Measurements from ENCODE around the gene HSPA4. TPM values are rescaled to one million over a fixed set of nuclear protein-coding genes. Genes with fewer than 3 reads are reported as not detected.

Gene HSPA4
- total and polyA plus RNA-seq, 2 of the 4 experiments (the other 2 are of a cell fraction): 34.9 to 120 TPM

GRCh38 chr5:133123297-133123696 is 71.5 kb downstream of the HSPA4 start:
- H2AK9ac ChIP-seq (replicated peaks; ENCODE audit: low read depth, low read length, poor library complexity): no peak overlapping the region
- POLR2A ChIA-PET (ENCODE audit: unreplicated experiment): no interaction called here
- no peaks in the 10 kb centered on the region; the same call in 1 of the 2 replicates for H4K20me1 ChIP-seq (ENCODE audit: insufficient read depth, low read length)
- no peak overlapping the region for H3K27ac ChIP-seq (ENCODE audit: insufficient read depth, low read length)
- no peaks in the 10 kb centered on the region for H3K36me3 ChIP-seq (ENCODE audit: control insufficient read depth, insufficient read depth, low read length)
- no peak overlapping the region for H2BK5ac ChIP-seq (ENCODE audit: low read depth, low read length, poor library complexity, severe bottlenecking)
- H3K14ac ChIP-seq (replicated peaks; ENCODE audit: low read depth, low read length): no peak overlapping the region
- CTCF ChIA-PET: interaction anchor here (1.4 kb wide), 1 partner anchor 12 kb away, joined by 4 read pairs; no protein-coding TSS in a partner anchor
- no peak overlapping the region for H3K4me3 ChIP-seq (ENCODE audit: insufficient read depth, low read depth, low read length)
- H4K5ac ChIP-seq (ENCODE audit: low read depth, low read length): no peak overlapping the region
- no peak overlapping the region for H3K9ac ChIP-seq (ENCODE audit: low read depth, low read length)
- H2AFZ ChIP-seq (replicated peaks; ENCODE audit: low read length, poor library complexity): no peak overlapping the region
- dilution Hi-C loops (cut with HindIII; ENCODE audit: low sequenced_read_pairs, unreplicated experiment): no loop called here
- H2BK15ac ChIP-seq (ENCODE audit: low read depth, low read length): no peak overlapping the region
- in situ Hi-C loops (cut with MboI; ENCODE audit: low sequenced_read_pairs): no loop called here
- no peak overlapping the region for H3K18ac ChIP-seq (ENCODE audit: low read depth, low read length)
- no peak overlapping the region for H3K23ac ChIP-seq (ENCODE audit: low read depth, low read length)
- WGBS, 2 experiments (ENCODE audit: extremely low coverage in 2 of 2, insufficient read length in 1 of 2): 0% methylated on average over 1 of the region's 2 CpGs; no CpG with 5 or more reads in 1 of the 2 experiments
- no peak overlapping the region for H3K4ac ChIP-seq (ENCODE audit: low read depth, low read length)
- no peak overlapping the region for H2BK20ac ChIP-seq (ENCODE audit: low read depth, low read length)
- no peaks in the 10 kb centered on the region for H3K79me1 ChIP-seq (ENCODE audit: low read depth in 1 of 2, low read length in 2 of 2)
- no peaks in the 10 kb centered on the region for H3K9me3 ChIP-seq (ENCODE audit: control insufficient read depth, insufficient read depth, low read length)
- no peak overlapping the region for H3K4me2 ChIP-seq (ENCODE audit: low read depth, low read length)
- no peaks in the 10 kb centered on the region for H3K4me1 ChIP-seq (ENCODE audit: control insufficient read depth, insufficient read depth, low read length)
- no peak overlapping the region for H4K8ac ChIP-seq (ENCODE audit: low read depth in 2 of 2, low read length in 2 of 2)
- H3K9me1 ChIP-seq (ENCODE audit: insufficient read depth, low read length): no peaks in the 10 kb centered on the region
- BruUV-seq (replicated peaks): no TSS peak
- no peak overlapping the region for H3K56ac ChIP-seq (ENCODE audit: extremely low read depth, insufficient read depth, low read length)
- no peak overlapping the region for H2BK120ac ChIP-seq (ENCODE audit: low read depth, low read length)
- TF ChIP-seq USF2 (IDR thresholded peaks at IDR 0.05; ENCODE audit: low read depth, low read length) (no peak), CEBPB (IDR thresholded peaks at IDR 0.05; ENCODE audit: low read depth, low read length) (no peak), POLR2A (IDR thresholded peaks at IDR 0.05; ENCODE audit: low read depth, low read length) (no peak), MXI1 (IDR thresholded peaks at IDR 0.05; ENCODE audit: borderline replicate concordance, low read depth, low read length) (no peak), BHLHE40 (IDR thresholded peaks at IDR 0.05; ENCODE audit: low read depth, low read length) (no peak), RFX5 (IDR thresholded peaks at IDR 0.05; ENCODE audit: low read depth, low read length) (no peak), RCOR1 (IDR thresholded peaks at IDR 0.05; ENCODE audit: insufficient replicate concordance, low read length) (no peak), MAZ (IDR thresholded peaks at IDR 0.05; ENCODE audit: borderline replicate concordance, low read depth, low read length) (no peak), MAFK (IDR thresholded peaks at IDR 0.05; ENCODE audit: low read depth, low read length) (no peak), CHD1 (IDR thresholded peaks at IDR 0.05; ENCODE audit: low read depth, low read length) (no peak), FOS (IDR thresholded peaks at IDR 0.05; ENCODE audit: low read depth, low read length) (no peak), CTCF (conservative IDR thresholded peaks at IDR 0.05; ENCODE audit: low read depth, low read length) (no peak), NFE2L2 (IDR thresholded peaks at IDR 0.05; ENCODE audit: low read depth, low read length) (no peak), SMC3 (IDR thresholded peaks at IDR 0.05; ENCODE audit: low read depth, low read length) (no peak), ELK1 (IDR thresholded peaks at IDR 0.05; ENCODE audit: borderline replicate concordance, low read depth, low read length) (no peak), RAD21 (IDR thresholded peaks at IDR 0.05; ENCODE audit: low read length) (no peak)
- no peak overlapping the region for H2AK5ac ChIP-seq (ENCODE audit: low read depth, low read length)
- H4K91ac ChIP-seq (ENCODE audit: insufficient read depth, low read depth, low read length): no peak overlapping the region
- intact Hi-C loops (cut with micrococcal nuclease): no loop called here
- no peak for DNase-seq
- ATAC-seq (ENCODE audit: low read depth): no peak
- H3K27me3 ChIP-seq (ENCODE audit: control insufficient read depth, insufficient read depth, low read length): peaks cover 31% of the 10 kb centered on the region
